ENCODE data around the gene AADACL4. TPM values are rescaled to one million over a fixed set of nuclear protein-coding genes. Genes with fewer than 3 reads are reported as not detected.

Gene AADACL4
- total and polyA plus RNA-seq, 2 experiments from 2014 or later: 0.20 TPM; not detected in 1

- TF ChIP-seq EZH2 (IDR thresholded peaks at IDR 0.05; ENCODE audit: borderline replicate concordance): no peak
- TF ChIP-seq EZH2phosphoT487 (IDR thresholded peaks at IDR 0.05; ENCODE audit: low read depth, severe bottlenecking, unreplicated experiment): no peak
- TF ChIP-seq, protein P1, sequence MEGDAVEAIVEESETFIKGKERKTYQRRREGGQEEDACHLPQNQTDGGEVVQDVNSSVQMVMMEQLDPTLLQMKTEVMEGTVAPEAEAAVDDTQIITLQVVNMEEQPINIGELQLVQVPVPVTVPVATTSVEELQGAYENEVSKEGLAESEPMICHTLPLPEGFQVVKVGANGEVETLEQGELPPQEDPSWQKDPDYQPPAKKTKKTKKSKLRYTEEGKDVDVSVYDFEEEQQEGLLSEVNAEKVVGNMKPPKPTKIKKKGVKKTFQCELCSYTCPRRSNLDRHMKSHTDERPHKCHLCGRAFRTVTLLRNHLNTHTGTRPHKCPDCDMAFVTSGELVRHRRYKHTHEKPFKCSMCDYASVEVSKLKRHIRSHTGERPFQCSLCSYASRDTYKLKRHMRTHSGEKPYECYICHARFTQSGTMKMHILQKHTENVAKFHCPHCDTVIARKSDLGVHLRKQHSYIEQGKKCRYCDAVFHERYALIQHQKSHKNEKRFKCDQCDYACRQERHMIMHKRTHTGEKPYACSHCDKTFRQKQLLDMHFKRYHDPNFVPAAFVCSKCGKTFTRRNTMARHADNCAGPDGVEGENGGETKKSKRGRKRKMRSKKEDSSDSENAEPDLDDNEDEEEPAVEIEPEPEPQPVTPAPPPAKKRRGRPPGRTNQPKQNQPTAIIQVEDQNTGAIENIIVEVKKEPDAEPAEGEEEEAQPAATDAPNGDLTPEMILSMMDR (IDR thresholded peaks at IDR 0.05; ENCODE audit: poor library complexity): no peak
Measured at GRCh38 chr1:12631571-12631970, 12.3 kb upstream of the AADACL4 start.

GRCh38 chr1:12634156-12634555, 9.7 kb upstream of the AADACL4 start:
- TF ChIP-seq, protein P1 (IDR thresholded peaks at IDR 0.05; ENCODE audit: poor library complexity): no peak
- TF ChIP-seq EZH2phosphoT487 (IDR thresholded peaks at IDR 0.05; ENCODE audit: low read depth, severe bottlenecking, unreplicated experiment): no peak
- Histone ChIP-seq H3K27me3 (no peaks in the 10 kb centered on the region), H3K9me3 (ENCODE audit: low read depth) (no peaks in the 10 kb centered on the region), H3K9me2 (replicated peaks; ENCODE audit: insufficient read depth) (no peaks in the 10 kb centered on the region), H3K4me1 (ENCODE audit: insufficient read depth) (no peaks in the 10 kb centered on the region), H3K79me2 (no peaks in the 10 kb centered on the region), H4K20me1 (ENCODE audit: insufficient read depth, poor library complexity, severe bottlenecking) (no peaks in the 10 kb centered on the region), H2AFZ (no peak overlapping the region), H3K4me2 (no peak overlapping the region), H3K36me3 (replicated peaks; ENCODE audit: insufficient read depth, low read depth) (no peaks in the 10 kb centered on the region), H3K27ac (no peak overlapping the region), H3K4me3 (no peak overlapping the region)
- 71% methylated on average over 8 of the region's 8 CpGs for WGBS (ENCODE audit: low lambda C conversion rate, missing lambda C conversion rate)
- DNase-seq (ENCODE audit: low spot score): no peak

More at GRCh38 chr1:12631571-12631970, 12.3 kb upstream of the AADACL4 start:
- Histone ChIP-seq H3K9me2 (replicated peaks; ENCODE audit: insufficient read depth) (no peaks in the 10 kb centered on the region), H2AFZ (no peak overlapping the region), H3K4me3 (no peak overlapping the region), H3K9me3 (ENCODE audit: low read depth) (no peaks in the 10 kb centered on the region), H3K27ac (no peak overlapping the region), H3K36me3 (replicated peaks; ENCODE audit: insufficient read depth, low read depth) (no peaks in the 10 kb centered on the region), H3K4me2 (no peak overlapping the region), H3K4me1 (ENCODE audit: insufficient read depth) (no peaks in the 10 kb centered on the region), H3K79me2 (no peaks in the 10 kb centered on the region), H4K20me1 (ENCODE audit: insufficient read depth, poor library complexity, severe bottlenecking) (no peaks in the 10 kb centered on the region), H3K27me3 (no peaks in the 10 kb centered on the region)
- no peak for DNase-seq (ENCODE audit: low spot score)
- WGBS (ENCODE audit: low lambda C conversion rate, missing lambda C conversion rate): 93% methylated on average over 8 of the region's 8 CpGs

DNA sequence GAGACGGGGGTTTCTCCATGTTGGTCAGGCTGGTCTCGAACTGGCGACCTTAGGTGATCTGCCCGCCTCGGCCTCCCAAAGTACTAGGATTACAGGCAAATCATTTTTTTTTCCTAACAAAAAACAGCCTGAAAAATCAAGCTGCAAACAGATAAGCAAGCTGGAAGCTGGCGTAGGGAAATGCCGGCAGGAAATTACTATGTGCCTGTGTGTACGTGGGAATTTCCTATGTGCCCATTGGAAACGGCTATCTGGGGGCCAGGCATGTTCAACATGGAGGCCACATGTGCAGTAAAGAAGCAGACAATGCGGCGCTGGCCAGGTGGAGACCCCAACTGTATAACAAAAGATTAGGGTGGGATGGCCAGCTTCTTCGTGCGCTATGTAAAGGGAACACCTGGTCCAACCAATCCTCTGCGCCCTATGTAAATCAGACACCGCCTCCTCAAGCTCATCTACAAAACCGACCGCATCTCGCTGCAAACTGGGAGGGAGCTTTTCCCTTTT, 9.1 kb upstream of the AADACL4 start:
- Histone ChIP-seq H3K9me2 (replicated peaks; ENCODE audit: insufficient read depth) (no peaks in the 10 kb centered on the region), H2AFZ (no peak overlapping the region), H3K9me3 (ENCODE audit: low read depth) (no peaks in the 10 kb centered on the region), H3K4me2 (no peak overlapping the region), H3K27me3 (no peaks in the 10 kb centered on the region), H3K36me3 (replicated peaks; ENCODE audit: insufficient read depth, low read depth) (no peaks in the 10 kb centered on the region), H3K4me3 (no peak overlapping the region), H4K20me1 (ENCODE audit: insufficient read depth, poor library complexity, severe bottlenecking) (no peaks in the 10 kb centered on the region), H3K79me2 (no peaks in the 10 kb centered on the region), H3K27ac (no peak overlapping the region), H3K4me1 (ENCODE audit: insufficient read depth) (no peaks in the 10 kb centered on the region)
- no peak for DNase-seq (ENCODE audit: low spot score)
- TF ChIP-seq, protein P1 (IDR thresholded peaks at IDR 0.05; ENCODE audit: poor library complexity): no peak
- no peak for TF ChIP-seq EZH2 (IDR thresholded peaks at IDR 0.05; ENCODE audit: borderline replicate concordance)
- TF ChIP-seq EZH2phosphoT487 (IDR thresholded peaks at IDR 0.05; ENCODE audit: low read depth, severe bottlenecking, unreplicated experiment): no peak
- 93% methylated on average over 18 of the region's 18 CpGs for WGBS (ENCODE audit: low lambda C conversion rate, missing lambda C conversion rate)

All from hepatocyte (in vitro differentiated cells).